Dedifferentiated amniotic fluid mesenchymal stem cell (primary cell): ENCODE measurements around the gene CASZ1.
A peak's percentile ranks its signal among the peaks of the same experiment; 100 is the strongest.

Experiments
- DNase-seq: peaks from one replicate; pipeline ENCODE4 v3.0.0-alpha.2; 2016; ENCODE audit errors: extremely low spot score

CASZ1 gene

GRCh38 chr1:10728595-10729410, 67.6 kb downstream of the CASZ1 start:
- no peak for DNase-seq

DNA sequence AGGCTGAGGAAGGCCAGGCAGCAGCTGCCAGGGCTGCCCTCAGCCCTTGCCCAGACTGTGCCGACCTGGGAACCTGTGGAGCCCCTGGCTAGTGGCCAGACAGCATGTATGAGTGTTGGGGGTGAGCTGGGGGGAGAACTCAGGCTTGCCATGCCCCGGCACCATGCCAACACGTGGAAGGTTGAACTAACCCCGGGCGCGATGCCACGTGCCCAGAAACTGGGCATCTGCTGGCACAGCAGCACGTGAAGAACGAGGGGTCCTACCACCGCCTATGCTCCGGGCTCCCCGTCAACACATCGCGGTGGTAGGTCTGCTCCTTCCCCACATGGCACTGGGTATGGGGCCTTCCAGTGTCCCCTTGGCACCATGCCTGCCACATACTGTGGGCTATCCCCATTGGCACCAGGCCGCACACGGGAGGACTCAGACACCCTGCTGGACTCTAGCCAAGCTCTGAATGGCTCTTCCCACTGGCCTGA, 68.7 kb downstream of the CASZ1 start:
- DNase-seq: no peak

DNA sequence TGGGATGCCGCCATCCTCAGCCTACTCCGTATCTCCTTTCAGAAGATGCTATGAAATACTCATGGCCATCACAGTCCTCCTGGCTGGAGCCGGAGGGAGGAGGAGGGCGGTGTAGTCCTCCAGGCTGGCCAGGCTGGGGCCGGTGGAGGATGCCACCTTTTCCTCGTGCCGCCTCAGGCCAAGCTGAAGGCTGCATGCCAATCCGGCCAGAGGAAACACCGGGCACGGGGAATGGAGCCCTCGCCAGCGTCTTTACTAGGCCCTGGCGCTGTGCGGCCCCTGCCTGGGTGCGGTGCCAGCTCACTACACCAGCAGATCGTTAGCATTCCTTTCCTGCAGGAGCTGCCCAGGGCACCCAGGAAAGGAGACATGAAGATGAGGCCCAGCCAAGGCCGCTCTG, 70.1 kb downstream of the CASZ1 start:
- DNase-seq: no peak

GRCh38 chr1:10724948-10725847, 71.2 kb downstream of the CASZ1 start:
- DNase-seq: peak; percentile 71

GRCh38 chr1:10724511-10724910, 71.9 kb downstream of the CASZ1 start:
- DNase-seq: no peak

GRCh38 chr1:10724052-10724494, 72.4 kb downstream of the CASZ1 start:
- no peak for DNase-seq

GRCh38 chr1:10723317-10723716, 73.1 kb downstream of the CASZ1 start:
- no peak for DNase-seq

DNA sequence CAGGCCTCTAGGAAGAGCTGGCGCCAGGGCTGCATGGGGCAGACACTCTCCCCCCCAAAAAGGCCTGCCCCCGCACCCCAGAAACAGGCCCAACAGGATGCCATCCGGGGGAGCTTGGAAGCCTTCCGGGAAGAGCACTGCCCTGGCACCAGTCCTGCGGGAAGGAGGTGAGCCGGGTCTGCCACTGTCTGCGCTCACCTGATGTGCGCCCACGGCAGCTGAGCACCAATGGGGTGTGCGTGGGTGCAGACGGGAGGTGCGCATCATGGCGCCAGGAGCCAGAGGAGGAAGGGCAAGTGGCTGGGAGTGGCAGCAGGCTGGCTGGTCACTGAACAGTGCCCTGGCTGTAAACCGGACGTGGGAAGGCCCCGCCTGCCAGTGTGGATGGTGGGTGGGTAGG, 73.6 kb downstream of the CASZ1 start:
- no peak for DNase-seq

GRCh38 chr1:10721381-10722321, 74.8 kb downstream of the CASZ1 start:
- no peak for DNase-seq

DNA sequence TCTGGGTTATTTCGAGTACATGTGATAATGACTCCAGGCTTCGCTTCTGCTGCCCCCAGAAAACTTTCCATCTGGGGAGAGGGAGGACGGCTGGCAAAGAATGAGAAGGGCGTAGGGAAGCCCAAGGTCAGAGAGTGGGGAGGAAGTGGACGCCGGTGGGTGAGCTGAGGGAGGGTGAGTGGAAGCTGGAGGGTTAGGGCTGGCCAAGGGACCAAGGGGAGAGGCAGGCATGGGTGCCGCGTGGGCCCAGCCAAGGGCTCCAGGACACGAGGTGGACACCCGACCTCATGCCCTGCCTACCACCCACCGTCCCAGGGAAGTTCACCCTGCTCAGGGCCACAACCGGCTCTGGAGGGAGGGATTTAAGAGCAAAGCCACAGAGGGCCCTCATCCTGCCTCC, 75.8 kb downstream of the CASZ1 start:
- DNase-seq: no peak

DNA sequence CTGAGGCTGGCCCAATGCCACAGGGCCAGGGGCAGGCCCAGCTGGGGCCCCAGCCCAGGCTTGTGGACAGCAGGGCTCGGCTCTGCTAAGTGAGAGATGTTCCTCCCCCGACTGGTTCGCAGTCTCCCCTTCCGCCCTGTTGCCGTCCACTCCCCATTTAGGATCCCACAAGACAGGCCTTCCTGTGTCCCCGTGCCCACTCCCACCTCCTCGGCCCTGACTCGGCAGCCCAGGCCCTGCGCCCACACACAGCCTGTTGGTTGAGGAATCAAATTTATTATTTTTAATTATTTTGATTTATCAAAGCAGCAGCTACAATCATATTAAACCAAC, 78.4 kb downstream of the CASZ1 start:
- no peak for DNase-seq

DNA sequence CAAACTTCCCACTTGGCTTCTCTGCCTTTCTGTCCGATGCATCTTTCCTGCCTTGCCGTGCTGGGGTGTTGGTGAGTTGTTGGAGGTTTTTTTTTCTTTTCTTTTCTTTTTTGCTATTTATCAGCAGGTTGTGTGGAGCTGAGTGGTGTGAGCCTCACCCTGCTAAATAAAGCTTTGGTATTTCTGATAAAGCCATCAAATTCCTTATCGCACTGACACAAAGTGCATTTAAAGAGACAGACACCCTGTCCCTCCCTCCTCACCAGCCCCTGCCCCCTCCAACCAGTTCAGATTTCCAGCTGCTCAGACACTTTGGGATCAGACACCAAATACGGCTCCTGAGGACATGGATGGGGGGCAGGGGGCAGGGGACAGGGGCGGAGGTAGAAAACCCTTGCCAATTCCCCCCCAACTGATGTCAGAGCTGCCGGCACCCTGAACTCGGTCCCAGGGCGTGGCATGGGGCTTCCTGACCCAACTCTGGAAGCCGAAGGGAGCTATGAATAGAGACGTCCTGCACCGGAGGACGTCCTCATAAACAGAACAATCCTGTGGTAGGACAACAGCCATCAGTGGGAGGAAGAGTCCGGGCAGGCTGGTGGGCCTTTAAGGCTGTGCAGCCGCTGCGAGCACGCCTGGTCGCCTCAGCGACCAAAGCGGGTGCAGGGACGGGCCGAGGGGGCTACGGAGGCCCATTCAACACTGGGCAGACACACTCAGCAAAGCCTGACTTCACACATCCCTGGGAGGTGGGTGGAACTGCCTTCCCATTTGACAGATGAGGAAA, 79.0 kb downstream of the CASZ1 start:
- no peak for DNase-seq

DNA sequence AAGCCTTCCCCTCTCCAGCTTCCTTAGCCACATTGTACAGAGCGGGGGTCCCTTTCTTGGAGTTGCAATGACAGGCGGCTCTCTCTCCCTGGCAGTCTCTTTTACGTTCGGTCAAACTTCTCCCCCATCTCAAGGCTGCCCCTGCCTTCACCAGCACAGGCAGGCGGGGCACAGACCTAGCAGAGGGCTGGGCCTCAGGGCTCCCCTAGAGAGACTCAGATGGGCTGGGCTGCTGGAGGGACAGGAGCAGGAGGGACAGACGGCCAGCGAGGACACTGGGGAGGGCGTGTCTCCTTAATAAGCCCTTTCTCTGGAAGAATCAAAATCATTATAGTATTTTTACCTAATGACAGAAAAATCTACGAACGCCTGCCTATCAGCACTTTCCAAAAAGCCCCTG, 79.6 kb downstream of the CASZ1 start:
- DNase-seq: no peak

DNA sequence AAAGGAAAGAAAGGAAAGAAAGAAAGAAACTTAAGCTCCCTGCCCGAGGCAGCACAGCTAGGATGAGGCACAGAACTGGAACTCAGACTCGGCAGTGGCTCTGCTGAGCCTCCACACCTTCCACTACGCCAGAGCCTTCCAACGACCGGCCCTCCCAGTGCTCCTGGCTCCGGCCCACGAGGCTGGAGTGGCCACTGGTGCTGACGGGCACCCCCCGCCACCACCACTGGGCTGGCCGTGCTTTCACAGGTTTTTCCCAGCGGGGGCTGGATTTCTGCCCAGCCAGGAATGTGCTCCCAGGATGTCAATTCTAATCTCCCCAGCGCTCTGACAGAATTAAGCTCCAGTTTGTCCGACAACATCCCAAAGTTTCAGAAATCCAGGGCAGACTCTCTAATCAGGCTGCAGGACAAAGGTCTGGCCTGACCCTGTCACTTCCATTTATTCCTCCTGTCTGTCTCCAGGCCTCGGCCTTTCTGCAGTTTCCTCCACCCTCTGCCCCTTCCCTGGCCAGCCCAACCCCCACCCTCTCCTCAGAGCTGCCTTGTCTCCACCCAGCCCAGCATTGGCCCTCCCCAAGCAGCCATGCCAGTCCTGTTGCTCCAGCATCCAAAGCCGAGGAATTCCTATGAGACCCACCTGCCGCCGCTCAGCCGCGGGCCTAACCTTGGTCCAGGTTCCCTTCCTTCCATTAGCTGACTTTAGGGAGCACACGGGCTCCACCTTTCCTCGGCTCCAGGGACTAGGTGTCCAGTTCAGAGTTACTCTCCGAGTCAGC, 81.9 kb downstream of the CASZ1 start:
- DNase-seq: no peak

GRCh38 chr1:10713614-10714013, 82.8 kb downstream of the CASZ1 start:
- DNase-seq: no peak

- no peak for DNase-seq
These were observed 83.7 kb downstream of the CASZ1 start for GRCh38 chr1:10712568-10713362.

DNA sequence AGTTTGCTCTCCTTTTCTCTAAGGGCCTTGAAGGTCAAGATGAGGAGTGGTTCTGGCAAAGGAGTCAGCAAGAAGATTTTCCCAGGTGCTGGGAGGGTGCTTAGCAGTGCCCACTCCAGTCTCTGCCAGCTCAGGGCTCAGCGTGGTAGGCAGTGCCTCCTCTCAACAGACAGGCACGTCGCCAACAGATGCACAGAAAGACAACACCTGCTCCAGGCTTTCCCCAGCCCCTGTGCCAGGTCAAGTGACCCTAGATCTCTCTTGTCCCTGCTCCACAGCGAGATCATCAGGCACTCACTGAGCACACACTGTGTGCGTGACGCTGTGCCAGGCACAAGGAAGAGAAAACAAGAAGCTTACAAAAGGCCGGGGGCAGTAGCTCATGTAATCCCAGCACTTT, 86.0 kb downstream of the CASZ1 start:
- DNase-seq: no peak

- no peak for DNase-seq
These were observed 86.8 kb downstream of the CASZ1 start for GRCh38 chr1:10709646-10710045.

DNA sequence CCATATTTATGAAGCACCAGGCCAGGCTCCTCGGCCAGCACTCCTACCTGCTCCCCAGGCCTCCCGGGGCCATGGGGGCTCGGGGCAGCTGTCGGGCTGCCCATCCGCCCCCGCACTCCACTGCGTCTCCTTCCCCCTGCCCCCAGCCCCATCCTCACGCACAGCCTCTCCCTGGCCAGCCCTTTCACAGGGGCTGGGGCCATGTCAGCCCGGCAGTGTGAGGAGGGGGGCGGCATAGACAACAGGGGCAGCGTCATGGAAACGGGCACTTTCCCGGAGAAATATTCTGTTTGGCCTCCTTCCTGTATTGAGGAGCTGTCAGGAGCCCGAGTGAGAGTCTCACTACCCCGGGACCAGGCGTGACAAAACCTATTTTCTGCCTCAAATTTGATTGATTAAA, 87.3 kb downstream of the CASZ1 start:
- no peak for DNase-seq
